NCI-H345 treated with DMSO at 0.1 percent for 48 hours (cell line): ENCODE data around the gene SCAMP4.

Experiments
- DNase-seq: peaks from one replicate; lab custom pipeline; 2025; ENCODE audit not compliant: unreplicated experiment; lab: John Stamatoyannopoulos, UW

Gene SCAMP4

DNA sequence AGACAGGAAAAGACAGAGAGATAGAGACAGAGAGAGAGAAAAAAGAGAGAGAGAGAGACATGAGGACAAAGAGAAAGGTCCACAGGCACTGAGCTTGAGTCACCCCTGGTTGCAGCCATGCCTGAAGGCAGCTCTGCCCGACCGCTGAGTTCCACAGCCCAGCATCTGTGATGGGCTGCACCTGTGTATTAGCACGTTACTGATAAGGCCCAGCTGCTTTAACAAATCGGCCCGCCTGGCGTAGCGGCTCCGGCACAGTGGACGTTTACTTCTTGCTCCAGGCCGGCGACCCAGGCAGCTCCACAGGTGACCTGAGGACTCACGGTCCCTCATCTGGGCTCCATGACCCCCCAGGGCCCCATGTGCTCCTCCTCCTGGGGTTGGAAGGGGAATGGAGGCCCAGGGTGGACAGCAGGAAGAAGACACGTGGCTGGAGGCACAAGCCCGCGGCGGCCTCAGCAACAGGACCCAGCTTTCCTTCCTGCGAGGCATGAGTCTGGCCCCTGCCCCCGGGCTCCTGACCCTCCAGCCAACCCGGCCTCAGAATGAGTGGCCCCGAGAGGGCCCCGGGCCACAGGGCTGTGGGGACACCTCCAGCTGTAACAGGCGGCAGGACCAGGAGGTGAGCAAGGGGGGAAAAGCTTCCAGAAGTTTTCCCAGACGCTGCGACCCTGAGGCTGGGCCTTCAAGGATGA lies 31.9 kb downstream of the SCAMP4 start:
- no peak for DNase-seq

DNA sequence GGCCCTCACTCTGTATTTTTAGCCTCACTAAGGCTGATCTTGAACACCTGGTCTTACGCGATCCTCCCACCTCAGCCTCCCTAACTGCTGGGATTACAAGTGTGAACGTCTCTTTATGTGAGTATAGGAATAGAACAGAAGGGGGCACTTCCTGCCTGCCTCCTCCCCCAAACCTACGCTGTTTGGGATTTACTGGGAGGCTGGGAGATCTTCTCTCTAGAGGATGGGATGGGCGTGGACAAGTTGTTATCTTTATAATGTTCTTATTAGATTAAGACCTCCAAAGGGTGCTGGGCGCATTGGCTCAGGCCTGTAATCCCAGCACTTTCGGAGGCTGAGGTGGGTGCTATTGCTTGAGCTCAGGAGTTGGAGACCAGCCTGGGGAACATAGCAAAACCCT lies 32.9 kb downstream of the SCAMP4 start:
- no peak for DNase-seq

DNA sequence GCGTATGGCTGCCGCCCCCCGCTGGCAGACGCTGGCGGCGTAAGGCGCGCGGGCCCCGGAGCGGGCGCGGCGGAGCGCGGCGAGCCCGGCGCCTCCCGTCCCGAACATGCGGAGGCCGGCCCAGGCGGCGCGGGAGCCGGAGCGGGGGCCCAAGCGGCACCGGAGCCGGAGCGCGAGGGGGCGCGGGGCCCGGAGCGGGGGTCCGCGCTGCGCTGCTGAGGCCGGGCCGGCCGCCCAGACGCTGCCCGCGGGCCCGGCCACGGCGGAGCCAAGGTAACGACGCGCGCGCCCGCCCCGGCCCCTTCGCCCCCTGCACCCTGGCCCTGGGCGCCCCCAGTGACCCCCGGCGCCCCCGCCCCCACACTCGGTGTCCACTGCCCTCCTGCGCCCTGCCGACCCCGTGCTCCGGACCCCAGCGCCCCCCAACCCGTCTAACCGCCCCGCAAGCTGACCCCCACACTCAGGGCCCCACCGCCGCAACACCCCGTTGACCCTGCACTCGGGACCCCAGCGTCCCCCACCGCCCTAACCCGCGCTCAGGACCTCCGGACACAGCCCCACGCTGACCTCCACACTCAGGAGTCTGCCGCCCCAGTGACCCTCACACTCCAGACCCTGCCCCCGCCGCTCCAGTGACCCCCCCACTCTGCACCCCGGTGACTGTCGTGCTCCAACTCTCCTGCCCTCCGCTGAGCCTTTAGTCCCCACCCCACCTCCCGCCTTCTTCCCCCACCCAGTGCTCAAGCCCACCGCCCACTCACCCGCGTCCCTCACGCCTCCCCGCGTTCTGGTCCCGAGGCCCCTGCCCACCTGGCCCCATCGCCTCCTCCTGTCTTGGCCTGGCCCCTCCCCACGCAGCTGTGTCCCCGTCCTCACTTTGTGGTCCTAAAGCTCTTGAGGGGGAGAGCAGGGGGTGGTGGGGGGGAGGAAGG lies 36.2 kb downstream of the SCAMP4 start, which contains the start of gene CSNK1G2:
Gene CSNK1G2 (plus strand): TSS at position 27 of the 932 bp plus-strand sequence. CDS start 28,601 bp downstream, outside the sequence.
- DNase-seq = no peak

DNA sequence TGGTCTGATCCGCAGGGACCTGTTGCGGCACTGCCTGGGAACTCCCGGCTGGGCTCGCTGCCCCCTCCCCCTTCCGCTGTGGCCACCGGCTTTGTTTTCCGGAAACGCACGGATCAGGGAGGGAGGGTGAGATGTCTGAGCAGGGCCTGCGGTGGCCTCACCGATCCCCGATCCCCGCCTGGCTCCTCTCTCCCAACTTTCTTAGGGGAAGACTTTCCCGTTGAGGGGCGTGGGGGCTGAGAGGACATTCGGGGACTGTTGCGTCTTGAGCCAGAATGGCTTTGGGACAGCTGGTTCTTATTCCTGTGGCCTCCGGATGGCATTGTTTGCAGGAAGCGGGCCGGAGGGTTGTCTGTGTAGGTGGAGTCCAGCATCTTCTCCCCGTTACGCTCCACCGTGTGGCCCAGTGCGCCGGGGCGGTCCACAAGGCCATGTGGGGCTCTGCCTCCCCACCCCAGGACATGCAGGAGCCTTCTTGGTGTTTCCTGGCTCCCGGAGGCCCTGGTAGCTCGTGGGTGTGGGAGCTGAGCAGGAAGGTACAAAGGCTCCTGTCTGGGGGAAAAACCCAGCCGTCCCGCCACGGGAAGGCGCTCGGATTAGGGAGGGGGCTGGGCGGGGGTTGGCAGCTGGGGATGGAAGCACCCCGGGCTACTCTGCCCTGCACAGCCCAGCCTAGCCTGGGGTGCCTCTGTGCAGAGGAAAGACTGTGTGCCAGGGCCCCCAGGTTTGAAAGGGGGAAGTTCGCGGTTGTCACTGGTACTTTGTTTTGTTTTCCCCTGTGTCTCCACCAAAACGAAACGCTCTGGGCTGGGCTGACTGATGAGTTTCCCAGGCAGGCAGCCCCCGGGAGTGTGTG lies 37.1 kb downstream of the SCAMP4 start:
- DNase-seq = peak; percentile 34

DNA sequence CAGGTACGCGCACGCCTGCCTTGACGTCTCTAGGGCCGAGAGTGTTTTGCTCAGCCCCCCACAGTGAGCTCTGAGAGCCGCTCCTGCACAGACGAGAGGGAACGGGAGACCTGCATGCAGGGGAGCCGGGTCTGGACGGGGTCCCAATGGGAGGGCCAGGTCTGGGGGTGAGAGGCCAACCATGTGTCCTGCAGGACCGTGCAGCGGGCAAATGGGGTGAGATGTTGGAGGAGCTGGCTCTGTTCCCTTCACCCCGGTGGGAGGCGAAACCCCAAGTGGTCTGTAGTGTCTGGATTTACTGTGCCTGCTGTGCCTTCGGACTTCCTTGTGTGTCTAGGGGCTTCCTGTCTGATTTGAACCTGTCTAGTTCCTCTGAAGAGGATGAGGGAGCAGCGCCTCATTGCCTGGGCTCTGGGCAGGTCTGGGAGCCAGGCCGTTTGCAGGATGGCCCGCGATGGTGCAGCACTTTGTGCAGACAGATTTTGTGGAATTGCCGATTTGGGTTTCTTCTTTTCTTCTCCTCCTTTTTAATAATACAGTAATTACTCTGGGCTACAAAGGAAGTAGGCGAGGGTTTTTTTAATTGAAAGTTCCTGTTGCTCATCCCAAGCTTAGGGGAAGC lies 37.8 kb downstream of the SCAMP4 start:
- DNase-seq = no peak

DNA sequence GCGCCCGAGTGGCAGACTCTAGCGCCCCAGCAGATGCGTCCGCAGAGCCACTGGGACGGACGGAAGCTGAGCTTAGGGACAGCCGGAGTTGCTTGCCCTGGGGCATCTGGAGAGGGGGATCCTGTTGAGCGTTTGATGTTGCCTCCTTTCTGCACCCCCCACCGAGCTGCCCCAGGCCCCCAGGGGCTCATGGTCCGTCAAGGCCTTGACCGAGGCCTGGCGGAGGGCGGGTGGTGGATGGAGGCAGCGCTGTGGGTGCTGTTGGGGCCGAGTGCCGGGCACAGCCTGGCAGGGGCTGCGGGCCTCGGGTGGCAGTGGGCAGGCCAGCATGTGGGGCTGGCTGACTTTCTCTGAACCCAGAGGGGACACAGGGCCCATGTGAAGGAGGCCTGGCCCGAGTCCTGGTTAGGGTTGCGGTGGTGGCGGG lies 38.5 kb downstream of the SCAMP4 start:
- DNase-seq = no peak

DNA sequence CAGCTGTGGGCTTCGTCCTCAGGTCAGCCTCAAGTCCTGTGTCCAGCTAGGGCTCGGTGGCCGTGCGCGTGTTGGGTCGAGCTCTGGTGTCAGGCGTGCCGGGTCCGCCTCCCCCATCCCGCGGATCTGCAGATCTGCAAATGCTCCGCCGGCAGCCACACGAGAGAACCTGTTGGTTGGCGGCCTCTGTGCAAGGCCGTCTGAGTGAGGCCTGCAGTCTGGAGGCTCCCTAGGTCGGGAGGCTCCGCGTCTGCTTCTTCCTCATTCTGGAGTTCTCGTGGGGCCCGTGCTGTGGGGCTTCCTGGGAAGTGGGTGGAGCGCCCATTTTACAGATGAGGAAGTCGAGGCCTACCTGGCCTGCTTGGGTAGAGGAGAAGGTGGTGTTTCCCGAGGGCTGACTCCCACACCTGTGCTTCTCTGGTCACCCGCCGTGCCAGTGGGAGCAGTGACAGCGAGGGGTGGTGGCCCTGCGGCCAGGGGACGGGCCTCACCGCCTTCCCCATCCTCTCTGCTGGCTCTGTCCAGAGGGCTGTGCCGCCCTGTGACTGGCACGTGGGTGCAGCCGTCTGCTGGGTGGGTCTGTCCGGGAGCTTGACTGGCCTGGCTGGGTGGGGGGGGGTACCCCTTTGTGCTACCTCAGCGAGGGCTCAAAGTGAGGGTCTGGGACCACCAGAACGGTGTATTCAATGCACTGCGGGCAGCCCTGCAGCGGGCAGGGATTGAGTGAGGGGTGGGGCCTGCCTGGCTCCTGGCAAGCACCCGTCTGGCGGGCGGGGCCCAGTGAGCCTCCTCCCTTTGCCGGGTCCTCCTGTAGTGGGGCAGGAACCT lies 39.1 kb downstream of the SCAMP4 start:
- DNase-seq = no peak

DNA sequence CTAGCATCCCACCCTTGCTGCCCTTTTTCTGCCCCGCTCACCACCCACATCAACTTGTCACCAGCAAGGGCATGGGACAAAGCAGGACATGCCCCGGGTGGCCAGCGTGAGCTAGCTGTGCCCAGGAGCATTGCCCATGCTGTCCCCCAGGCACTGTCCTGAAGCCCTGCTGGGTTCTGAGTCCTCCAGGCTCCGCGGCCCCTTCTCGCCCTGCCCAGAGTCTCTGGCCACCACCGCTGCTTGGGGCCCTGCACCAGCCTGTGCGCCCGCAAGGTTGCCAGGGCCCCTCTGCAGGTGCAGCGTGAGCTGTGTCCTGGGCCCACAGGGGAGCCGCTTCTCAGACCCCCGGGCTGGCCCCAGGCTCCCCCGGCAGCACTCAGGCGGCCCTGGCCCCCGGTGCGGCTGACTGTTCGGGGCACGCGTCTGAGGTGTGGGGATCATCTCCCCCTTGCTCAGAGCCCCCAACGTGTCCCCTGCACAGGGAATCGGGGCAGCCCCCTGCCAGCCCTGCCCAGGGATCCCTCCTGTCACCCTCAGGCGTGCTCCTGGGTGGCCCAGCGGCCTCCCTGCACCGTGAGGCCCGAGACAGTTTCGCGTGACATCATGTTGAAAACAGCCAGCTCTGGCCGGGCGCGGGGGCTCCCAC lies 39.8 kb downstream of the SCAMP4 start:
- no peak for DNase-seq

DNA sequence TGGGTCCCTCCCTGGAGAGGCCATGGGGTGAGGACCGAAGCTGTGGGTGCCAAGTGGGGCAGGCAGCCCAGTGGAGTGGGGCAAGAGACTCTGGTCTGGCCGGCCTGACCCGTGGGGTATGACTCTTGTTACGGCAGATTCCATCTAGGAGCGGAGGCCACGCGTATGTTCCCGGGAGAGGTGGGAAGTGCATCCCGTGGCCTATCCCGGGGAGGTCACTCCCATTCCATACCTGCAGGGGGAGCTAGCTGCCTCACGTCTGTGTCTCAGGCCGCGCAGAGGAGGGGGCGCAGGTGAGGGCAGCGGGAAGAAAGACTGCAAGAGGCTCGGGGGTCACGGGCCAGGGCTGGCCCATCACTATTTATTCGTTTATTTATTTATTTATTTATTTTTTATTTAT lies 40.7 kb downstream of the SCAMP4 start:
- DNase-seq = no peak

DNA sequence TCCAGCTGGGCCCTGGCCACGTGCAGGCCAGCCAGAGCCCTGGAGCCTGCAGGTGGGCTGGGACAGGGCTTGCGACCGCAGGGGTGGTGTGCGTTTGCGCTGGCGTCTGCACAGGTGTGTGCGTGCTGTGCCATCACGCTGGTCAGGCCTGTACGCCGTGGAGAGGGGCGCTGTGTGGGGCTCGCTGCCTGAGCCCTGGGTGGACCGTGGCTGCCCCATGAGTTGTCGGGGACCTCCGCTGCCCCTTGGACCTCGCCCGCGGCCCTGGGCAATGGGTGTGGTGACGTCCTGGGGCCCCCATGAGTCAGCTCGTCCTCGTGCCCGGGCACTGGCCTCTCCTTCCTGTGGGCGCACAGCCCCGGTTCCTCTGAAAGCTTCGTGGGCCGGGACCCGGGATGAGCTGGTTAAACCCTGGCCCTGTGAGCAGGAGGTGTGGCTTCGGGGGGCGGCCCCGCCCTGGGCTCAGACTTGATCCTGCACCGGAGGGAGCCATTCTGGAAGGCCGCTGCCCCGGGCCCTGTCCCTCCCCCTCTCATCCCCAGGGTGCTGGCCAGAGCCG lies 42.5 kb downstream of the SCAMP4 start:
- no peak for DNase-seq

DNA sequence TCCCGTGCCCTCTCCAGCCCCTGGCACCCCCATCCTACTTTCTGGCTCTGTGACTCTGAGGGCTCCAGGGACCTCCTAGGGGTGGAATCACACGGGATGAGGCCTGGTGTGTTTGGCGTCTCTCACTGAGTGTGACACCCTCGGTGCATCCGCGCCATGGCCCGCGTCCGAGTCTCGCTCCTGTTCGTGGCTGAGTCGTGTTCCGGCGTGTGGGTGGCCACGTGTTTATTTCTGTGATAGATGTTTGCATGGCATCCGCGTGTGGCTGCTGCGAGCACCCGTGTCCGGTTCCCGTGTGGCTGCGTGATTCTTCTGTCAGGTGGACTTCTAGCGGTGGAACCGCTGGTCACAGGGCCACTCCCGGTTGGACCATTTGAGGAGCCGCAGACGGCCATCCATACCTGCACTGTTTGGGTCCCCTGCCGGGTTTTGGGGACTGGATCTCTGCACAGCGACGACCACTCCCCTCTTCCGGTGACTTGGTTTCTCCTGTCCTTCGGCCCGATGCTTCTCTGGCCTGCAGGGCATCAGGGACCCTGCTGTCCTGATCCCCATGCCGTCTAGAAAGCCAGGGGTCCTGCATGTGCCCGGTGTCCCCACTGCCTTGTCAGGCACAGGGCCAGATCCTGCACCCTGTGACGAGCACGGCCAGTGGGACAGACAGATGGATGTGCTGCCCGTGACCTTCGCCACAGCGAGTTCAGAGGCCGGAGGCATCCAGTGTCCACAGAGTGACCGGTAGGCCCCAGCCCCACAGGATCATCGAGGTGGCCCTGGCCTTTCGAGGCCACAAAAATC lies 44.3 kb downstream of the SCAMP4 start:
- DNase-seq = no peak

DNA sequence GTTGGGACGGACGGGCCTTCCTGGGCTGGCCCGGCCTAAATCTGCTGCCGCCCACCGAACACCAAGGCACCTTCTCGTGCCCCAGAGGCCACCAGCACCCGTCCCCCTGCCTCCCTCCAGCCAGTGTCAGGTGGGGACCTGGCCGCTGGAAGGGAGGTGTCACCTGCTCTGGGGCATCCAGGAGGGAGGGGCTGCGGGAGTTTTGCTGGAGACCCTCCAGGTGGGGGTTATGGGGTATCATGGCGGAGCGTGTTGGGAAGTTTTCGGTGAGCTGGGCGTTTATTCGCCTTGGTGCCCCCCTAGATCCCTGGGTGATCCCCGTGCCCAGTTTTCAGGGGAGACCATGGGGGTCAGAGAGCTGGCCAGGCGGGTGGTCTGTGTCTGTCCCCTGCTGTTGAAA lies 45.4 kb downstream of the SCAMP4 start:
- DNase-seq = no peak

DNA sequence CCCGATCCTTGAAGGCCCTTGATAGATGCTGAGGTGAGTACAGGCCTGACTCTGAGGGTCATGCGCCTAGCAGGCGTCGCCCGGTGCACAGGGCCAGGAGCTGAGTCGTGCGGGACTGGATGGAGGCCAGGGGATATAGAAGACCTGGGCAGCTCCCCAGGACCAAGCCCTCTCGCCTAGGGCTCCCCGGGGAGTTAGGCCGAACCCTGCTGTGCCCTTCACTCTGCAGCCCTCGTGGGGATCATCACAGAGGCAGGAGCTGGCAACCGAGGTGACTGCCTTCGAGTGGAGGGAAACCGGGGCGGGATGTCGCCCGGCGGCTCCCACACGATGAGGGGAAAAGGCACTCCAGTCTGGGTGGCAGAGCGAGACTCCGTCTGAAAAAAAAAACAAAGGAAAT lies 47.4 kb downstream of the SCAMP4 start:
- DNase-seq = no peak

DNA sequence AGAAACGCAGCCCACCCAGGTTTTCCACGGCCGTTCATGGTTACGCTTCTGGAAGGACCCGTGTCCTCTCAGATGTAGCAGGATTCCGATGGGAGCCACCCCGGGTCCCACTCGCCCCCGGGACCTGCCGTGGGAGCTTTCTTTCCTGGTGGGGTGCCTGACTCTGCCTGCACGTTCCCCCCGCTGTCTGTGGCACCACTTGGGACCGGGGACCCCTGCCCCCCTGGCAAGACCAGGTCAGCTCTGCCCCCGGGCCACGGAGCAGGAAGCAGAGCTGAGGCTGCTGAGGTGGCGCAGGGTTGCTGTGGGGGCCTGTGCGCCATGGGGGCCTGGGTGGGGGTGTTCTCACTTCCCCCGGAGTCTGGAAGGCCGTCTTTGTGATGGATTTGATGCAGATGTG lies 47.8 kb downstream of the SCAMP4 start:
- no peak for DNase-seq

DNA sequence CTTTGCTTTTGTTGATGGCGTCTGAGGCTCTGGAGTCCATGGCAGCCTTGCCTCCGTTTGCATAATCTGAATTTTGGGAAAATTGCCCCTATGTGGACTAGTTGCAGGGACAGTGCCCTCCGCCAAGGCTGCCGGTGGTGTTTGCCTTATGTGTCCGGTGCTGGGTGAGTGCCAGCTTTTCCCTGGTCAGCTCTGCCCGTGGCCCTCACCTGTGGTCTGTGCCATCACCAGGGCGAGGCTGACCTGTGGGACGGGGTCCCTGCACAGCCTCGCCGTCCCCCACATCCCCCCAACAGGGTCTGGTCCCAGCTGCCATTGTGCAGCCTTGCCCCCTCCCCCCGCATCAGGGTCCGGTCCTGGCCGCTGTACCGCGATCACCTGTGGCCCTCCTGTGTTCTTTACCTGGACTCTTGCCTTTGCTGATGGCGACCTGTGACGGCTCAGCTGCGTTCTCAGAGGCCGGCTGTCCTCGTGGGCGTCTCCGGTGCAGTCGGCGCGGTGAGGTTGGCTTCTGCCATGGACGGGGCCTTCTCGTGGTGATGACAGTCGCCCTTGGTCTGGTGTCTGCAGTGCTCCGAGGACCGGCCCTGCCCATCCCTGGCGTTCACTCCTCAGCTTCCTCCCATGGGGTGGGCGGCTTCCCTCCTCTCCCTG lies 48.4 kb downstream of the SCAMP4 start:
- no peak for DNase-seq

DNA sequence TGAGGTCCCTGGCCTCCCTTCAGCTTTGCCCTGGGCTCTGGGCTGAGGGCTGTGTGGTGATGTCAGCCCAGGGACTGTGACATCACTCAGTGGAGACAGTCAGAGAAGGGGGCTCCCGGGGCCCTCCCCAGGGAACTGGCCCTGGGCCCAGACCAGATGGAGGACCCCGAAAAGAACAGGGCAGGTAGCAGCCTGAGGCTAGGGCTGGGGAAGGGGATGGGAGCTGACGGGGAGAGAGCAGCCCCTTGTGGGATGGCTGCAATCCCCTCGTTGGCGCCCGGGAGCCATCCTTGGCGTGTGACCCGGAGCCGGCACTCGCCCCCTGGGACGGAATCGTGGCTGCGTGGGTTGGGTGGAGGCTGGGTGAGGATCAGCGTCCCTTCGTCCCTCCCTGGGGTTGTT lies 49.3 kb downstream of the SCAMP4 start:
- DNase-seq = no peak

DNA sequence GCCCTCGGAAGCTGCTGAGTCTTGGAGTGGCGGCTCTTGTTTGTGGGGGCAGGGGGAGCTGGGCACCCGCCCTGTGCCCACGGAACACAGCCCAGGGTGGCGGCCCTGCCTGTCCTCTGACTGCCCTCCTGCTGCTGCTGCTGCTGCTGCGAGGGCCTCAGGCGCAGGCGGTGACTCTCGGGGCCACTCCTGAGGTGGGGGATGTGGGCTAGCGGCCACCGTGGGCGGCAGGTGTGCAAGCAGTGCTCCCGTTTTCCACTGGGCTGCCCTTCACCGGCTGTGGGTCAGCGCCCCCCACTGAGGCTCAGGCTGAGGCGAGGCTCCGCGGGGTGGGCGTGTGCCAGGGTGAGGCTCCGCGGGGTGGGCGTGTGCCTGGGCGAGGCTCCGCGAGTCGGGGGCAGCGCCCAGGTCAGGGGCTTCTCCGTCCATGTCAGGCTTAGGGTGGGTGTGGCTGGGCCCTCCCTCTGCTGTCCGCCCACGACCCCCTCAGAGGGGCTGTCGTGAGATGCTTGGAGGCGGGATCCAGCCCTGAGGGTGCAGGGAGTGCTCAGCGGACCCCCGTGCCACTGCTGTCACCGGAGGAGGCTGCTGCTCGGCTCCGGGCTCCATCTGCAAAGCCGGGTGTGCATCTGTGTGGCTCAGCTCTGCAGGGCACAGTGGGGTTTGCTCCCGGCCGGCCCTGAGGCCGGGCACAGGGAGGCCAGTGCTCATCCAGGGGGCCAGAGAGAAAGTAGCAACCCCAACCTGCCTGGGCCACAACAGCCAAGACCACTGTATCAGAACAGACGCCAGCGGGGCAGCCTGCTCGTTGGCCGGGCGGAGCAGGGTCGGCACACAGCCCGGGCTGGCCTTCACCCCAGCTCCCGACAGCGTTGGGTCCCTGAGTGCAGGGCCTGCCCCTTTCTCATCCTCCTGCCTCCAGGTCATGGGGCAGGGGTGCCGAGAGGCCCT lies 50.2 kb downstream of the SCAMP4 start:
- no peak for DNase-seq
